K562 (cell line): Measurements from ENCODE around the gene TECPR1. TPM values are rescaled to one million over a fixed set of nuclear protein-coding genes. Genes with fewer than 3 reads are reported as not detected.

Experiments used
- ATAC-seq: fragments of 200-7000 bp; cut with Tn5 transposase; 3 replicates; pipeline ENCODE4 v1.9.1; 2020; ENCODE audit warnings: moderate library complexity
- BruUV-seq: library from RNA; stranded (reverse); fragments of 400-500 nt; replicated peaks from 2 replicates; lab custom pipeline; 2021; lab: Mats Ljungman, UMichigan
- CTCF ChIA-PET: fragments of 300-600 bp; formaldehyde crosslinking; extraction: SDS; loops from one replicate; lab custom pipeline; 2021; ENCODE audit warnings: low intra/inter-chr PET ratio; lab: Yijun Ruan, JAX
- POLR2A ChIA-PET: fragments of 300-600, 350-650 bp; sonication (Branson Sonifier 250); formaldehyde crosslinking; extraction: SDS; loops from one replicate; lab custom pipeline; 2021; ENCODE audit warnings: antibody characterized with exemption, inconsistent platforms; lab: Yijun Ruan, JAX
- DNase-seq, 4 experiments: peaks; one replicate each; pipeline versions ENCODE4 v3.0.0 to v3.0.0-alpha.2; 2011 to 2018; ENCODE audit warnings: low spot score in 3 of 4, mixed read lengths in 3 of 4; ENCODE audit errors: extremely low read depth in 1 of 4
- FAIRE-seq: peaks from 2 replicates; lab custom pipeline; 2011; peaks lifted over from hg19 to GRCh38; lab: Jason Lieb, UNC
- H2AFZ ChIP-seq: 2 replicates; pipeline ENCODE4 v1.6.0; 2011; ENCODE audit warnings: low read depth, low read length, control low read depth, inconsistent platforms
- H3K27ac ChIP-seq: fragments of 200-600 bp; 3 replicates; pipeline ENCODE4 v1.8.0; 2011; ENCODE audit warnings: low read depth, mild to moderate bottlenecking, control low read depth, inconsistent platforms, low read length, moderate library complexity, mixed read lengths; ENCODE audit errors: extremely low read depth
- H3K27me3 ChIP-seq, 2 experiments: fragments of 300-600 bp in 1 of 2; 2 replicates in 1 of 2; 3 replicates in 1 of 2; pipeline versions ENCODE4 v1.6.0 to v1.8.0; 2011; ENCODE audit warnings: inconsistent platforms in 2 of 2, low read length in 2 of 2, mild to moderate bottlenecking in 1 of 2, mixed read lengths in 1 of 2, moderate library complexity in 1 of 2; ENCODE audit not compliant: control insufficient read depth in 2 of 2, insufficient read depth in 2 of 2
- H3K36me3 ChIP-seq: fragments of 300-600 bp; 3 replicates; pipeline ENCODE4 v1.8.0; 2011; ENCODE audit warnings: mild to moderate bottlenecking, low read length, inconsistent platforms; ENCODE audit not compliant: control insufficient read depth, insufficient read depth
- H3K4me1 ChIP-seq, 2 experiments: fragments of 200-600 bp in 1 of 2; replicated peaks in 1 of 2; 2 replicates in 1 of 2; 3 replicates in 1 of 2; pipeline versions ENCODE4 v1.5.1 to v1.8.0; 2011; ENCODE audit warnings: inconsistent platforms in 2 of 2, low read length in 2 of 2, mild to moderate bottlenecking in 1 of 2, mixed read lengths in 1 of 2, moderate library complexity in 1 of 2; ENCODE audit not compliant: control insufficient read depth in 2 of 2, insufficient read depth in 2 of 2
- H3K4me2 ChIP-seq: 2 replicates; pipeline ENCODE4 v1.6.1; 2011; ENCODE audit warnings: low read length, control low read depth, inconsistent platforms, mixed read lengths; ENCODE audit not compliant: insufficient read depth
- H3K4me3 ChIP-seq: fragments of 200-600 bp; sonication (generic), shearing (Covaris generic); 2 replicates; pipeline ENCODE4 v1.5.1; 2016; ENCODE audit warnings: control low read depth, inconsistent platforms
- H3K79me2 ChIP-seq: fragments of 200-600 bp; 3 replicates; pipeline ENCODE4 v1.8.0; 2011; ENCODE audit warnings: low read length, inconsistent platforms; ENCODE audit not compliant: control insufficient read depth, insufficient read depth
- H3K9ac ChIP-seq, 2 experiments: 2 replicates each; pipeline versions ENCODE4 v1.6.0 to v1.6.1; 2011; ENCODE audit warnings: low read depth in 2 of 2, low read length in 2 of 2, control low read depth in 1 of 2, inconsistent platforms in 1 of 2, mild to moderate bottlenecking in 1 of 2, mixed read lengths in 1 of 2; ENCODE audit not compliant: insufficient read depth in 1 of 2
- H3K9me1 ChIP-seq: one replicate; pipeline ENCODE4 v1.6.0; 2011; ENCODE audit warnings: inconsistent platforms, mild to moderate bottlenecking, low read length, moderate library complexity; ENCODE audit not compliant: control insufficient read depth, insufficient read depth
- H3K9me3 ChIP-seq: replicated peaks from 2 replicates; pipeline ENCODE4 v1.5.1; 2011; ENCODE audit warnings: low read depth, low read length, inconsistent platforms; ENCODE audit not compliant: control insufficient read depth, insufficient read depth
- H4K20me1 ChIP-seq: replicated peaks from 2 replicates; pipeline ENCODE4 v1.6.1; 2011; ENCODE audit warnings: low read length, inconsistent platforms, mixed read lengths; ENCODE audit not compliant: control insufficient read depth, insufficient read depth
- ELK1 ChIP-seq: sonication (generic); formaldehyde crosslinking; IDR thresholded peaks from 2 replicates; pipeline ENCODE4 v1.8.1; 2022; ENCODE audit warnings: missing genetic modification reagents
- GMEB1 ChIP-seq: fragments of 250-450 bp; sonication (Bioruptor Pico); IDR thresholded peaks from 2 replicates; pipeline ENCODE4 v1.4.0; 2020; ENCODE audit warnings: mild to moderate bottlenecking
- HDGF ChIP-seq: fragments of 450-650 bp; IDR thresholded peaks from 2 replicates; pipeline ENCODE4 v1.6.1; 2016
- LARP7 ChIP-seq: fragments of 450-650 bp; IDR thresholded peaks from 2 replicates; pipeline ENCODE4 v1.6.1; 2016
- MCM5 ChIP-seq: fragments of 450-650 bp; IDR thresholded peaks from 2 replicates; pipeline ENCODE4 v1.6.1; 2016; ENCODE audit warnings: low read depth
- NCOA1 ChIP-seq: fragments of 450-650 bp; IDR thresholded peaks from 2 replicates; pipeline ENCODE4 v1.6.1; 2016; ENCODE audit warnings: low read depth
- ZBTB17 ChIP-seq: fragments of 450-650 bp; formaldehyde crosslinking; IDR thresholded peaks from 2 replicates; pipeline ENCODE4 v1.4.0; 2020; ENCODE audit warnings: mild to moderate bottlenecking
- ZBTB7A ChIP-seq: IDR thresholded peaks from 2 replicates; pipeline ENCODE4 v1.6.1; 2011; ENCODE audit warnings: low read depth, mild to moderate bottlenecking, low read length, moderate library complexity, borderline replicate concordance; ENCODE audit not compliant: control insufficient read depth
- ZZZ3 ChIP-seq: fragments of 450-650 bp; IDR thresholded peaks from 2 replicates; pipeline ENCODE4 v1.6.1; 2016; ENCODE audit warnings: antibody characterized with exemption, mild to moderate bottlenecking, moderate library complexity
- WGBS: fragments of 100-300 bp; shearing (Covaris generic); methylation state at CpG from one replicate; pipeline ENCODE4 v1.1.6; 2016; ENCODE audit warnings: low coverage, mixed read lengths; ENCODE audit not compliant: insufficient coverage; ENCODE audit errors: missing lambda C conversion rate; 5-methylcytosine and 5-hydroxymethylcytosine counted together
- in situ Hi-C: fragments of 300-500 bp; cut with MboI; formaldehyde crosslinking; loops from 4 replicates; pipeline ENCODE4 v1.15.0; 2018; ENCODE audit warnings: inconsistent platforms, mixed read lengths
- intact Hi-C: fragments of 100-400 bp; cut with micrococcal nuclease; formaldehyde crosslinking; loops from 2 replicates; pipeline ENCODE4 v1.14.2; 2022
- polyA plus RNA-seq, 8 experiments: library from polyadenylated mRNA; depleted of rRNA in 4 of 8; stranded (reverse) in 5 of 8; unstranded in 3 of 8; fragments of >200 nt; fragmentation: Nextera tagmentation in 2 of 8; fragmentation: Illumina TruSeq in 1 of 8; extraction: Ambion mirVana in 2 of 8; extraction: Trizol in 1 of 8; gene quantifications; 2 replicates each; pipeline versions ENCODE4 v1.2.1 to v1.2.3, GENCODE V29; 2011 to 2014; ENCODE audit warnings: inconsistent platforms in 1 of 8, missing spikeins in 1 of 8
- total RNA-seq, 7 experiments: library from RNA; depleted of rRNA in 6 of 7; stranded (reverse); fragments of >200 nt in 6 of 7; fragmentation: Illumina TruSeq in 2 of 7; extraction: Trizol in 2 of 7; gene quantifications; 2 replicates each; pipeline versions ENCODE4 v1.2.1 to v1.2.3, GENCODE V29; 2011 to 2021; ENCODE audit warnings: low replicate concordance in 1 of 7
- TF ChIP-seq, protein P1 (sequence below): fragments of 250-450 bp; sonication (Bioruptor Pico); IDR thresholded peaks from 2 replicates; pipeline ENCODE4 v1.5.0; 2021
- TF ChIP-seq, protein P2 (sequence below): sonication (generic); formaldehyde crosslinking; IDR thresholded peaks from 2 replicates; pipeline ENCODE4 v1.8.1; 2023; ENCODE audit warnings: mild to moderate bottlenecking, missing genetic modification reagents

Gene TECPR1
- total and polyA plus RNA-seq, 9 of the 15 experiments (the other 6 are each of a cell fraction or from before 2014, with no cell fraction given): 0.17 to 15.0 (median 2.2) TPM

DNA sequence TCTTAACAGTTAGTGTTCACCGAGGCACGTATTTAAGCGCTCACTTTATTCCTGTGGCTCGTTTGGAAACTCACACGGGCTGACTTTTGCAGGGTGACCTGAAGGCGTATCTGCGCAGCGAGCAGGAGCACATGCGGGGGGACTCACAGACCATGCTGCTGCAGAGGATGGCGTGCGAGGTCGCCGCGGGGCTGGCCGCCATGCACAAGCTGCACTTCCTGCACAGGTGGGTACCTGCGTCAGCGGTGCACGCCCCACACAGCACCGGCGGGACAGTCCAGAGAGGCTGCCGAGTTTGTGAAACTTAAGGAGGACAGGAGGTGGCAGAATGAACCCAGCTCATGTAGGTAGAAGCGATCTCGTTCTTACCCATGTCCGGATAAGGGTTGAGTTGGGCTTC, 80.6 kb downstream of the TECPR1 start:
- no peaks in the 10 kb centered on the region for H3K79me2 ChIP-seq
- TF ChIP-seq GMEB1 (CRISPR knock-in tag) (no peak), ZBTB7A (no peak), ZZZ3 (no peak), NCOA1 (no peak), ELK1 (CRISPR knock-in tag) (no peak), LARP7 (no peak), HDGF (no peak), MCM5 (no peak), ZBTB17 (CRISPR knock-in tag) (no peak)
- TF ChIP-seq, protein P1, sequence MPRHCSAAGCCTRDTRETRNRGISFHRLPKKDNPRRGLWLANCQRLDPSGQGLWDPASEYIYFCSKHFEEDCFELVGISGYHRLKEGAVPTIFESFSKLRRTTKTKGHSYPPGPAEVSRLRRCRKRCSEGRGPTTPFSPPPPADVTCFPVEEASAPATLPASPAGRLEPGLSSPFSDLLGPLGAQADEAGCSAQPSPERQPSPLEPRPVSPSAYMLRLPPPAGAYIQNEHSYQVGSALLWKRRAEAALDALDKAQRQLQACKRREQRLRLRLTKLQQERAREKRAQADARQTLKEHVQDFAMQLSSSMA (CRISPR knock-in tag): no peak
- TF ChIP-seq, protein P2, sequence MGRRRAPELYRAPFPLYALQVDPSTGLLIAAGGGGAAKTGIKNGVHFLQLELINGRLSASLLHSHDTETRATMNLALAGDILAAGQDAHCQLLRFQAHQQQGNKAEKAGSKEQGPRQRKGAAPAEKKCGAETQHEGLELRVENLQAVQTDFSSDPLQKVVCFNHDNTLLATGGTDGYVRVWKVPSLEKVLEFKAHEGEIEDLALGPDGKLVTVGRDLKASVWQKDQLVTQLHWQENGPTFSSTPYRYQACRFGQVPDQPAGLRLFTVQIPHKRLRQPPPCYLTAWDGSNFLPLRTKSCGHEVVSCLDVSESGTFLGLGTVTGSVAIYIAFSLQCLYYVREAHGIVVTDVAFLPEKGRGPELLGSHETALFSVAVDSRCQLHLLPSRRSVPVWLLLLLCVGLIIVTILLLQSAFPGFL (CRISPR knock-in tag): no peak
- no peaks in the 10 kb centered on the region for H3K9me3 ChIP-seq
- WGBS: 94% methylated on average over 24 of the region's 24 CpGs
- peaks cover 36% of the 10 kb centered on the region for H3K36me3 ChIP-seq
- no peak for ATAC-seq
- H3K27me3 ChIP-seq: no peaks in the 10 kb centered on the region
- peaks cover 14 to 19% of the 10 kb centered on the region in 2 experiments for H3K4me1 ChIP-seq
- H2AFZ ChIP-seq: no peak overlapping the region
- BruUV-seq: no TSS peak
- ChIA-PET CTCF (no interaction called here), POLR2A (no interaction called here)
- H3K9me1 ChIP-seq: peaks cover 13% of the 10 kb centered on the region
- peaks cover 18% of the 10 kb centered on the region; the same call in 1 of the 2 replicates for H4K20me1 ChIP-seq
- no peak overlapping the region for H3K4me3 ChIP-seq
- FAIRE-seq: no peak
- intact Hi-C loops: no loop called here
- in situ Hi-C loops: loop anchor here (5.0 kb wide), 1 partner anchor 149 kb away; no protein-coding TSS in a partner anchor
- no peak overlapping the region for H3K27ac ChIP-seq
- DNase-seq: no peak
- H3K4me2 ChIP-seq: no peak overlapping the region
- H3K9ac ChIP-seq: no peak overlapping the region
